Lung (tissue), 12 donors: Measurements from ENCODE around the gene CRISPLD2. TPM values are rescaled to one million over a fixed set of nuclear protein-coding genes. Genes with fewer than 3 reads are reported as not detected.

ENCODE experiments used
- ATAC-seq: fragments of 200-7000 bp; cut with Tn5 transposase; one replicate; pipeline ENCODE4 v1.9.1; 2020; ENCODE audit warnings: moderate number of reproducible peaks; ENCODE audit not compliant: insufficient read depth, low FRiP score
- DNase-seq, 3 donors: peaks; one replicate each; pipeline ENCODE4 v3.0.0-alpha.2; 2013 to 2017
- H3K27ac ChIP-seq, 2 donors: one replicate each; pipeline ENCODE4 v1.5.1; 2013; ENCODE audit warnings: mild to moderate bottlenecking in 2 of 2, moderate library complexity in 2 of 2, control low read depth in 1 of 2, inconsistent platforms in 1 of 2, low read depth in 1 of 2, low read length in 1 of 2
- H3K27me3 ChIP-seq, 3 donors: one replicate each; pipeline ENCODE4 v1.5.1; 2013; ENCODE audit warnings: low read length in 2 of 3; ENCODE audit not compliant: control insufficient read depth in 3 of 3, insufficient read depth in 3 of 3
- H3K36me3 ChIP-seq, 4 donors: one replicate each; pipeline ENCODE4 v1.5.1; 2013; ENCODE audit warnings: low read length in 4 of 4, mild to moderate bottlenecking in 1 of 4, moderate library complexity in 1 of 4; ENCODE audit not compliant: control insufficient read depth in 4 of 4, insufficient read depth in 4 of 4
- H3K4me1 ChIP-seq, 5 donors: one replicate each; pipeline ENCODE4 v1.5.1; 2013; ENCODE audit warnings: low read length in 5 of 5, mild to moderate bottlenecking in 2 of 5, moderate library complexity in 1 of 5; ENCODE audit not compliant: control insufficient read depth in 5 of 5, insufficient read depth in 5 of 5
- H3K4me3 ChIP-seq: one replicate; pipeline ENCODE4 v1.5.1; 2013; ENCODE audit warnings: mild to moderate bottlenecking, control low read depth, moderate library complexity
- H3K9ac ChIP-seq, 2 donors: one replicate each; pipeline ENCODE4 v1.5.1; 2013; ENCODE audit warnings: low read length in 2 of 2, control low read depth in 1 of 2; ENCODE audit not compliant: insufficient read depth in 1 of 2
- H3K9me3 ChIP-seq, 4 donors: one replicate each; pipeline ENCODE4 v1.5.1; 2013; ENCODE audit warnings: low read length in 3 of 4, mild to moderate bottlenecking in 1 of 4, moderate library complexity in 1 of 4; ENCODE audit not compliant: control insufficient read depth in 4 of 4, insufficient read depth in 3 of 4
- WGBS, 2 donors: extraction: QIAGEN DNeasy Blood & Tissue Kit; methylation state at CpG; one replicate each; pipeline ENCODE4 v1.1.7; 2013; 5-methylcytosine and 5-hydroxymethylcytosine counted together
- polyA plus RNA-seq, 2 donors: library from polyadenylated mRNA; stranded (reverse); fragments of 200-250 nt; gene quantifications; one replicate each; pipeline ENCODE4 v1.2.1, GENCODE V29; 2013
- total RNA-seq, 2 donors: library from RNA; depleted of rRNA in 1 of 2; stranded (reverse); fragments of >200 nt in 1 of 2; gene quantifications; one replicate each; pipeline ENCODE4 v1.2.1, GENCODE V29; 2014 to 2021
- TF ChIP-seq, protein P1 (sequence below): IDR thresholded peaks from 2 replicates; pipeline ENCODE4 v1.5.1; 2012; ENCODE audit warnings: mild to moderate bottlenecking; ENCODE audit errors: control extremely low read depth, extremely low read depth
- donor health status: control.
- donor health status: control.
- donor health status: Bipolar disorder and iron deficiency.
- donor health status: healthy.
- donor health status: DM: yes; HTN: yes; CAD: no.

Gene CRISPLD2
- total and polyA plus RNA-seq, 4 donors, result 30.3 to 136 (median 42.5) TPM

DNA sequence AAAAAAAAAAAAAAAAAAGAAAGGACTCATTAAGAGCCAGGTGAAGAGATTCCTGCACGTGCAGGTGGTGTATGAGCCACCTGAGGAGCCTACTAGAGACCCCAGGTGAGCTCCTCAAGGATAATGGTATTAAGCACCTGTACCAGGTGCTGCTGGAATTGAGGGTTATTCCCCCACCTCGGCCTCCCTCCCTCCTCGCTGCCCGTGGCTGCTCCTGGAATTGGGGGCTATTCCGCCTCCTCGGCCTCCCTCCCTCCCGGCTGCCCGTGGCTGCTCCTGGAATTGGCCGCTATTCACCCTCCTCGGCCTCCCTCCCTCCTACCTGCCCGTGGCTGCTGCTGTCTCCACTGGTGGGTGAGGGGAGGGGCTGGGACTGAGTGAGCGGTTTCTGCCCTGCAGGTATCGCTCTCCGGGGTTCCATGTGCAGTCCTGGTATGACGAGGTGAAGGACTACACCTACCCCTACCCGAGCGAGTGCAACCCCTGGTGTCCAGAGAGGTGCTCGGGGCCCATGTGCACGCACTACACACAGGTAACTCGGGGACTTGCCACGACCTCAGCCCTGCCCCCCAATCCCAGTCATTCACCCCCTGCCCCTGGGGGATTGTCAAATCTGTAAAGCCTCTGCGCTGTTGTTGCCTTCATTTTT is 29.3 kb downstream of the CRISPLD2 start:
- H3K36me3 ChIP-seq, result peaks cover 0 to 17% (median 0%) of the 10 kb centered on the region in 4 donors
- peak in 1 of 3 donors; percentile 65 for DNase-seq
- WGBS, 2 donors, result 61 to 64% methylated on average over 22 of the region's 22 CpGs

DNA sequence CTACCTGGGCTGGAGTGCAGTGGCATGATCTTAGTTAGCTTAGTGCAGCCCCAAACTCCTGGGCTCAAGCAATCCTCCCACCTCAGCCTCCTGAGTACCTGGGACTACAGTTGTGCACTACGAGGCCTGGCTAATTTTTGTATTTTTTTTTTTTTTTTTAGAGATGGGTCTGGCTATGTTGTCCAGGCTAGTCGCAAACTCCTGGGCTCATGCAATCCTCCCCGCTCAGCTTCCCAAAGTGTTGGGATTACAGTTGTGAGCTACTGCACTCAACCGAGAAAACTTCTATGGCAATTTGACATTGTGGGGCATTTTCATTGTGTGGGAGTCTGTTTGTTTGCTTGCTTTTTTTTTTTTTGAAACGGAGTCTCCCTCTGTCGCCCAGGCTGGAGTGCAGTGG is 30.0 kb downstream of the CRISPLD2 start:
- H3K9me3 ChIP-seq, result no peaks in the 10 kb centered on the region
- no peak overlapping the region for H3K9ac ChIP-seq
- no peak overlapping the region for H3K4me3 ChIP-seq
- ATAC-seq, result no peak
- no peaks in the 10 kb centered on the region for H3K4me1 ChIP-seq
- TF ChIP-seq, protein P1, sequence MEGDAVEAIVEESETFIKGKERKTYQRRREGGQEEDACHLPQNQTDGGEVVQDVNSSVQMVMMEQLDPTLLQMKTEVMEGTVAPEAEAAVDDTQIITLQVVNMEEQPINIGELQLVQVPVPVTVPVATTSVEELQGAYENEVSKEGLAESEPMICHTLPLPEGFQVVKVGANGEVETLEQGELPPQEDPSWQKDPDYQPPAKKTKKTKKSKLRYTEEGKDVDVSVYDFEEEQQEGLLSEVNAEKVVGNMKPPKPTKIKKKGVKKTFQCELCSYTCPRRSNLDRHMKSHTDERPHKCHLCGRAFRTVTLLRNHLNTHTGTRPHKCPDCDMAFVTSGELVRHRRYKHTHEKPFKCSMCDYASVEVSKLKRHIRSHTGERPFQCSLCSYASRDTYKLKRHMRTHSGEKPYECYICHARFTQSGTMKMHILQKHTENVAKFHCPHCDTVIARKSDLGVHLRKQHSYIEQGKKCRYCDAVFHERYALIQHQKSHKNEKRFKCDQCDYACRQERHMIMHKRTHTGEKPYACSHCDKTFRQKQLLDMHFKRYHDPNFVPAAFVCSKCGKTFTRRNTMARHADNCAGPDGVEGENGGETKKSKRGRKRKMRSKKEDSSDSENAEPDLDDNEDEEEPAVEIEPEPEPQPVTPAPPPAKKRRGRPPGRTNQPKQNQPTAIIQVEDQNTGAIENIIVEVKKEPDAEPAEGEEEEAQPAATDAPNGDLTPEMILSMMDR, result no peak
- peaks cover 0 to 18% (median 0%) of the 10 kb centered on the region in 4 donors for H3K36me3 ChIP-seq
- WGBS, 2 donors, result 89 to 92% methylated on average over 6 of the region's 6 CpGs
- DNase-seq, result no peak
- H3K27me3 ChIP-seq, result no peaks in the 10 kb centered on the region
- H3K27ac ChIP-seq, result no peak overlapping the region

More for the DNA sequence above, 29.3 kb downstream of the CRISPLD2 start:
- Histone ChIP-seq H3K9ac (no peak overlapping the region), H3K4me3 (no peak overlapping the region), H3K27me3 (no peaks in the 10 kb centered on the region), H3K27ac (no peak overlapping the region), H3K9me3 (no peaks in the 10 kb centered on the region), H3K4me1 (peaks cover 0 to 2% (median 0%) of the 10 kb centered on the region in 5 donors)
- TF ChIP-seq, protein P1, result no peak
- ATAC-seq, result no peak

DNA sequence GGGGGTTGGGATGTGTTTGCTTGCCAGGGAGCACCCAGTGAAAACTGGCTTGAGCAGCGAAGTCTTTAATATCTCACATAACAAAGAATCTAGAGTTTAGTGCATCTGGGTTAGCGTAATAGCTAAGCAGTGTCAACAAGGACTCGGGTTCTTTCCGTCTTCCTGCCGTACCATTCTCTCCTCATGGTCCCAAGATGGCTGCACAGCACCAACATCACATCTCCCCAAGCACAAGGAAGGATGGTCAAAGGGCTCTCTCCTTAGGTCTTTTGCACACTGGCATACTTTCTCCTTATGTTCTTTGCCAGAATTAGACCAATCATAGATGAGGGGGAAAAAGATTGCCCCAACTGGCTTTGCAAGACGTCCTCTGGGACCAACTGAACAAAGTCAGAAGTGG is 30.9 kb downstream of the CRISPLD2 start:
- H3K4me1 ChIP-seq, result no peaks in the 10 kb centered on the region
- no peak overlapping the region for H3K4me3 ChIP-seq
- DNase-seq (no peak), ATAC-seq (no peak)
- peaks cover 0 to 18% (median 0%) of the 10 kb centered on the region in 4 donors for H3K36me3 ChIP-seq
- WGBS, 2 donors, result 93 to 95% methylated on average over 6 of the region's 6 CpGs
- H3K27ac ChIP-seq, result no peak overlapping the region
- TF ChIP-seq, protein P1, result no peak
- no peak overlapping the region for H3K9ac ChIP-seq
- H3K9me3 ChIP-seq, result no peaks in the 10 kb centered on the region
- H3K27me3 ChIP-seq, result no peaks in the 10 kb centered on the region
